Lung microvascular endothelial cell (primary cell): ENCODE results near the gene DPH5. TPM values are rescaled to one million over a fixed set of nuclear protein-coding genes. Genes with fewer than 3 reads are reported as not detected.

Experiments used
- DNase-seq, 2 donors: peaks; one replicate each; pipeline versions ENCODE4 v3.0.0 to v3.0.0-alpha.2; 2010; ENCODE audit warnings: low read depth in 2 of 2
- total RNA-seq: library from RNA; depleted of rRNA; stranded (reverse); fragments of >200 nt; gene quantifications from 2 replicates; pipeline ENCODE4 v1.2.1, GENCODE V29; 2014

DPH5 gene
- total RNA-seq, 1 donor from 2014 or later, result 13.9 TPM

- DNase-seq, result peak in 1 of 2 donors; percentile 39
These were observed 82.1 kb downstream of the DPH5 start for GRCh38 chr1:100943533-100943932.

- no peak for DNase-seq
These were observed 83.1 kb downstream of the DPH5 start for GRCh38 chr1:100942304-100943046.

GRCh38 chr1:100941580-100942216, 83.9 kb downstream of the DPH5 start:
- no peak for DNase-seq

GRCh38 chr1:100941098-100941527, 84.5 kb downstream of the DPH5 start:
- DNase-seq, result no peak

Other genes starting within 250 kb of the DPH5 start
- 10.9 and 11.8 TPM in 2 replicates for gene EXTL2, start 130.9 kb downstream of the DPH5 start, total RNA-seq
- 22.0 and 27.4 TPM in 2 replicates for gene SLC30A7, start 129.7 kb downstream of the DPH5 start, total RNA-seq
- 162 and 284 TPM in 2 replicates for gene S1PR1, start 211.2 kb upstream of the DPH5 start, total RNA-seq